NCI-H1930 (cell line): ENCODE data around the gene DPP8.

Source experiments
- DNase-seq, 2 experiments: peaks; one replicate each; lab custom pipeline; 2025; lab: John Stamatoyannopoulos, UW

The DPP8 gene

GRCh38 chr15:65423976-65424679, 93.4 kb downstream of the DPP8 start:
- no peak for DNase-seq

DNA sequence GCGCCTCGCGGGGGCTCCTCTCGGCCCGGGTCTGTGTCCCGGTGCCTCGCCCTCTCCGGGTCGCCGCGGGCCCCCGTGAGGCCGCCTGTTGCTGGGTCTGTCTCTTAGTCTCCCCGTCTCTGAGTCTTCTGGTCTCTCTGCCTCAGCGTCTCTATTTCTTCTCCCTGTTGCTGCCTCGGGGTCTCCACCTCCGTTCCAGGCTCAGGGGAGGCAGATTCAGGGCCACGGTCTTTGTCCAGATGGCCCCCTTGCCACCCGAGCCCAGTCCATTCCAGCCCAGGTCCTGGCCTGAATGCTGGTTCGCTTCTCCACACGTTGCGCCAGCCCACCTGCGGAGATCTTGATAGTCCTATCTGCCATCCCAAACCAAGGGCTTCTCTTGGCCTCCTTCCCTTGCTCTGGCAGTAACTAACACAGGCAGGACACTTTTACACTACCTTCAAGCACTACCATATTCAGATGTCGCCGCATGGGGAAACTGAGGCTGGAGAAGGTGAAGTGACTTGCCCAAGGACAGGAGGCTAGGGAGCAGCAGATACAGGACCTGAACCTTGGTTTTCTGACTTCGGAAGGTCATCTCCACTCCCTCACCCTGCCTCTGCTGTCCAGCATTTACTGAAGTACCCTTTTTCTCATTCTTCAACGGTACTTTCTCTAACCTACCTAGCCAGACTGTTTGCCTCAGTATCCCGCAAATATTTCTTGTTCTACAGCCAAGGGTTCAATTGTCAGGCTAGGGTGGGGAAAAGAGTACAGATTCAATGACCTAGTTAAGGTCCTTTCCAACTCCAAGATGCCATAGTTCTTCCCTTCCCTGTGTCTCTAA, 94.1 kb downstream of the DPP8 start:
- DNase-seq = no peak

DNA sequence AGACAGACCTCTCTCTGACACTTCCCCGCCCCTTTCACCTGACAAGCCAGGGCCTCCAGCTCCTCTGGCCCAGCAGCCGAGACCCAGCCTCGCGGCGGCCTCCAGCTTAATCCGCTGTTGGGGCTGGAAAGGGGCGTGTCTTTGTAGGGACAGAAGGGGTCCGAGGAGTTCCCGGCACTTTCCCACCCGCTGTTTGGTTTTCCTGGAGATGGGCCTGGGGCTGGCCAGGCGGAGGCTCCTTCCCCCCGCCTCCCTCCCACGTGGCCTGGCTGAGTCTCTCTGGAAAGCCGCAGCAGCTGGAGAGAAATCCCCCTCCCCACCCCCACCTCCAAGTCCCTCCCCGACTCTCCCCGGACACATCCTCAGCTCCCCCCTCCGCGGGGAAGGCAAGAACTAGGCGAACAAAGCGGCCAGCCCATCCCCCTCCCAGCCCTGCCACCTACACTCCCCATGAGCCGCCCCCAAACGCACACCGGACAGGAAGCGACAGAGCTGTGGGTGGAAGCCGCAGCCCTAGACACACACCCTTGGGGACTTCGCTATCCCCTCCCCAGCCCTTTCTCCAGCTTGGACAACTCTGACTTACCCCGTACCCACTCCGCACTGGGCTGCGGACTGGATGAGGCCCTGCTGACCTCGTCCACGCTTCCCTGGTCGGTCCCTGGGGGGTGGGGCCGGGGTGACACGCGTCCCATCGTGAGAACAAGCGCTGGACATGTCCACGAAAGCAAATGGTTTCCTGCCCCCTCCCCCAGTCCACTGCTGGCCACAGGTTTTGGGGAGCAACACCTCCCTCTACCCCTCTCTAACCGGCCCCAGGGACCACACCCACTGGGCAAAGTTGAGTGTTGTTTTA, 95.9 kb downstream of the DPP8 start:
- DNase-seq = no peak

GRCh38 chr15:65420975-65421359, 96.5 kb downstream of the DPP8 start:
- DNase-seq = no peak

- no peak for DNase-seq
These were observed 98.9 kb downstream of the DPP8 start for GRCh38 chr15:65418596-65418995.

DNA sequence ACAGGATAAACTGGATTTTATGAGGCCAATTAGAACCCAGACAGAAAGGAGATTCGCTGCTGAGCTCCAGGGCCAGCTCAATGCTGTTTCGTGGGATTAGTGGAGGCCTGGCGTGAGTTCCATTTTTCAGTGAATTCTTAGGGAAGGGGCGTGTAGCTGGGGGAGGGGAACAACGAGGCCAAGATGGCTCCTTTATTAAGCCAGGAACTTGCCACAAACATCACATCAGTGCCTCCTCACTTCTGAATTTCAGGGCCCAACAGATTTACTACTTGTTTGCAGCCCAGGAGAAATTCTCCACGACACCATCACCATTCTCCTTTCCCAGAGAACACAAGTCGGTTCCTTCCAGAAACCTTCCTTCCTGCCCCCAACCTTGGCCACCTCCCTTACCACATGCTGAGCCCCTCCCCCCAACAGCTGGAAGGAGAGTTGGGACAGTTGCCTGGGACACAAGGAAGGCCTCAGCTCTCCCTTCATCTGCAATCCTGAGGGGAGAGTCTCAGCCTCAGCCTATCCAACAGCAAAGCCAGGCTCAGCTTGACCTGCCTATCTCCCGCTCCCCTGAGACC, 100.6 kb downstream of the DPP8 start:
- no peak for DNase-seq

GRCh38 chr15:65414841-65415621, 102.5 kb downstream of the DPP8 start:
- no peak for DNase-seq

GRCh38 chr15:65413760-65414144, 103.7 kb downstream of the DPP8 start:
- DNase-seq = no peak

GRCh38 chr15:65413051-65413759, 104.3 kb downstream of the DPP8 start:
- no peak for DNase-seq

DNA sequence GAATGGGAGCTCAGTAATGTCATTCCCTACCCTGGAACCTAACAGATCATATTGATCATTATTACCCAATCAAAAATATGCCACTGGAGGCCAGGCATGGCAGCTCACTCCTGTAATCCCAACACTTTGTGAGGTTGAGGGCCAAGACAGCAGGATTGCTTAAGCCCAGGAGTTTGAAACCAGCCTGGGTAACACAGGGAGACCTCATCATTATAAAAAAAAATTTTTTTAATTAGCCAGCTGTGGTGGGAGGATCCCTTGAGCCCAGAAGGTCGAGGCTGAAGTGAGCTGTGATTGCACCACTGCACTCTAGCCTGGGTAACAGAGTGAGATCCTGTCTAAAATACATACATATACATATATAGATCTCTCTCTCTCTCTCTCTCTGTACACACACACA, 104.9 kb downstream of the DPP8 start:
- no peak for DNase-seq

DNA sequence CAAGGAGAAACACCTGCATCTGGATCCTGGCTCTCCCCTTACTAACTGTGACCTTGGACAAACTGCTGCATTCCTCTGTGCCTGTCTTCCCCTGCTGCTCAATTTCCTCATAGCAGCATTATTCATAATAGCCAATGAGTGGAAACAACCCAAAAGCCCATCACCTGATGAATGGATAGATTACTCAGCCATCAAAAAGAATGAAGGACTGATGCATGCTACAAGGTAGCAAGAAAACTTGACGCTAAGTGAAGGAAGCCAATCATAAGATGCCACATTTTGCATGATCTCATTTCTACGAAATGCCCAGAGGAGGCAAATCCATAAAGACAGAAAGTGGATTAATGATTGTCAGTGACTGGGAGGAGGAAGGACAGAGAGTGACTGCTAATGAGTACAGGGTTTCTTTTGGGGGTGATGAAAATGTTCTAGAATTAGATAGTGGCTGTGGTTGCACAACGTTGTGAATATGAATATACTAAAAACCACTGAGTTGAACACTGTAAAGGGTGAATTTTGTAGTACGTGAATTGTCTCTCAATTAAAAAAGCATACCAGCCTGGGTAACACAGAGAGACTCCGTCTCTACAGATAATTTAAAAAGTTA, 105.9 kb downstream of the DPP8 start:
- no peak for DNase-seq

GRCh38 chr15:65410972-65411371, 106.5 kb downstream of the DPP8 start:
- no peak for DNase-seq

- no peak for DNase-seq
These were observed 107.5 kb downstream of the DPP8 start for GRCh38 chr15:65410036-65410435.

DNA sequence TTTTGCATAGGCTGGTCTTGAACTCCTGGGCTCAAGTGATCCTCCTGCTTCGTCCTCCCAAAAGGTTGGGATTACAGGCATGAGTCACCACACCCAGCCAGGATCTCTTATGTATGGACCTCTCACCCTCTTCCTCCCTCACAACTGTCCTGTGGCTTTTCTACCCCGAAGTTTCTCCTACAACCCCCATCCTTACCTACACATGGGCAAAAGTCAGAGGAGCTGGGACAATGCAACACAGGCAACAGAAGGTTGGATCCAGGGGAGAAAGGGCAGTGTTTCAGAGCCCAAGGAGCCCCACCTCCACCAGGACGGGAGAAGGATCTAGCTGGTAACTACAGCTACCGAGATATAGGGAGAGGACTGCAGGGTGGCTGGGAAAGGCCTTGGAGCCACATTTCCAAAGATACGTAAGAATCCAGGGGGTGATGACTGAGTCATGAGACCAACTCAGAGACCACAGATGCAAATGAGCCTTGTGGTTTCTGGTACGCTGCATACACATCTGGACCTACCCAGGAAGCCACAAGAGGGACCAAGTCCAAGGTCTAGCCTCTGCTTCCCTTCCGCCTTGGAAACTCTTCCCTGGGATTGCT, 108.4 kb downstream of the DPP8 start:
- DNase-seq = no peak

DNA sequence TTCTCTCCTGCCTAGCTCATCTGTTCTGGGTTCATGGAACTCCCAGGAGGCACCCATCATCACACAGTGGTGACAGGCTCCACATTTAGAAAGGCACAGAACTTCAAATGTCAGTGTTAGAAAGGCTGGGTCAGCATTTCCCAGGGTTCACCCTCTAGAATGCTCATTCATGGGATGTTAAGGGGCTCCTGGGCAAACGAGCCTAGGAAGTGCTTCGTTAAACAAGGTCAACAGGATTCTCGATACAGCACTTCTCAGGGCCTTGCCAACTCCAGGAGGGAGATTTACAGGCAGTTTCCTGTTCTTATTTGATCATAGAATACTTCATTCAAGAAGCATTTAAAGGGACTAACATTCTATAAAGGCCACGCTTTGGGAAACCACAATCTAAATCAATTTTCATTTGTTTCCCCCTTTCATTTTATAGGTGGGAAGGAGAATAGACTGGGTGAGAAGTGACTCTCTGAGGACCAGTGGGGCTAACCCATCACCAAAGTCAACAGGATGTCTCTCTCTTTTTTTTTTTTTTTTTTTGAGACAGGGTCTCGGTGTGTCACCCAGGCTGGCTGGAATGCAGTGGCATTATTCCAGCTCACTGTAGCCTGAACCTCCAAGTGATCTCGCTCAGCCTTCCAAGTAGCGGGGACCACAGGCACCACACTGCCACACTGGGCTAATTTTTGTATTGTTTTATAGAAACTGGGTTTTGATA, 109.0 kb downstream of the DPP8 start:
- DNase-seq = no peak

GRCh38 chr15:65406424-65407000, 111.0 kb downstream of the DPP8 start:
- no peak for DNase-seq

- no peak for DNase-seq
These were observed 111.6 kb downstream of the DPP8 start for GRCh38 chr15:65405791-65406423.

- DNase-seq = no peak
These were observed 113.2 kb downstream of the DPP8 start for GRCh38 chr15:65404186-65404872.
